GM19193 (cell line): ENCODE data around the gene FHDC1.

Source experiments
- POLR2A ChIP-seq: IDR thresholded peaks from 4 replicates; pipeline ENCODE4 v1.6.1; 2011; ENCODE audit not compliant: insufficient read depth, insufficient read length; ENCODE audit errors: extremely low read depth

Gene FHDC1

DNA sequence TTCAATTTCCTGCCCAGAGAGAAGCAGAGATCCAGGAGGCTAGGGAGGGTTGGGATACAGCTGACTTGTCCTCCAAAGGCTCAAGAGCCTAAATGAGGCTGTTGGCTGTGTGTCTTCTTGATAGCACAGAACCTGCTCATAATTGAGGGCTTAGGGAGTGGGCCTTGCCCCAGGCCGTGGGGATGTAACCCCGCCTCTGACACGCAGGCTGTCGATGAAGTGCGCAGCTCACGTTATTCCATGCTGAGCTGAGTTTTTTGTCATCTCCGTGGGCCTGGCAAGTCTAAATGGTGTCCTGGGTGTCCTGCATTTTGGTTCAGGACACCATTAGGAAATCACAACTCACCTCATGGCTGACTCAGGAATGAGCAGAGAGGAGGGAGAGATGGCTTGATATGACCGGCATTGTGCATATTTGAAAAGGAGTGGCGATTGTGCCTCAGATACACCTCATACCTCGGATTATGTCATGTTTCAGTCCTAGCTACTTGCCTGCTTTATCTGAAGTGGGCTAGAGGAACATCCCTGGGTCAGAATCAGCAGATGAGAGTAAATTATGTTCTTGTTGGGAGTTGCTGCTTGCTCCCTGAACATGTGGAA, 43.7 kb downstream of the FHDC1 start:
- no peak for TF ChIP-seq POLR2A

DNA sequence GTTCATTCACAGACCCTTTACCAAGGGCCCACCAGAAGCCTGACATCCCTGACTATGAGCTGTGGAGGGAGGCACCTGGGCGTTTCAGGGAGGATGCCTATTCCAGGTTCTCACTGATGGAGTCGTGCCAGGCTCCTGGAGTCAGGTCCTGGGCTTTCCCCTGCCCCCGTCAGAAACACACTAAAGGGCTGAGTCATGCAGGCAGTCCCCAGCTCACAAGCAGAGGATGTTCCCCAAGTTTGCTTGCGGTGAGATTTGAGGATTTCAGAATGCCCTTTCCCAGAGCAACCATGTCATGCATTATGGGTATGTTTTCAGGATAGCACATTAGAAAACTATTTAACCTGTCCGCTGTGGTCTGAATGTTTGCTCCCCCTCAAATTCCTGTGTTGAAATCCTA, 45.2 kb downstream of the FHDC1 start:
- no peak for TF ChIP-seq POLR2A

DNA sequence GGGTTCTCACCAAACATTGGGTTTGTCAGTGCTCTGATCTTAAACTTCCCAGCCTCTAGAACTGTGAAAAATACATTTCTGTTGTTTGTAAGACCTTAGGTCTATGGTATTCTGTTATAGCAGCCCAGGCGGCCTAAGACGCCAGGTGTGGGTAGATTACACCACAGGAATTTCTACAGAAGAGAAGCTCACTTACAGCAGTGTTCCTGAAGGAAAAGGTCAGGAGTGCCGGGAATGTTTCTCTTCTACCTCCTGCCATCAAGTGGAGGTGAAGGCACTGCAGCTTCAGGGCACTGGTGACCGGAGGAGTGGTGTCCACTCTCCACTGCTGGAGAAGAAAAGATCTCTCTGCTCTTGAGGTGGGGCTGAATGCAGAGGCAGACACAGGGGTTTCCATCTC, 45.7 kb downstream of the FHDC1 start:
- TF ChIP-seq POLR2A, result no peak

DNA sequence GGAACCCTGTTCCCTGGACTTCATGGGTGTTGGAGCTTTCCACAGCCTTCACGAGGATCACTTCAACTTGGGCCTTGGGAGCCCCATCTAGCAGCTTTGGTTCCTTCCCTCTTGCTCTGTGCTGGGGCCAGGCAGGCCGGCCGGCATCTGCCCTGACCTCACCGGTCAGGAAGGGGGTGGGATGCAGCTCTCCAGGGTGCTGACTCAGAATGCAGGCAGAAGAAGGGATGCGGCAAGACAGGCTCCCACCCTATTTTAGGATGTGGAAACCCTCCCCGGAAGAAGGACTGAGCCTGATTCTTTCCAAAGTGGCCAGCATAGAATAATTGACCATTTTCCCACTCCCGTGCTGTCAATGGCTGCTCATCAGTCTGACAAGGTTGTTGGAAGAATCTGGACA, 47.1 kb downstream of the FHDC1 start:
- TF ChIP-seq POLR2A, result no peak

DNA sequence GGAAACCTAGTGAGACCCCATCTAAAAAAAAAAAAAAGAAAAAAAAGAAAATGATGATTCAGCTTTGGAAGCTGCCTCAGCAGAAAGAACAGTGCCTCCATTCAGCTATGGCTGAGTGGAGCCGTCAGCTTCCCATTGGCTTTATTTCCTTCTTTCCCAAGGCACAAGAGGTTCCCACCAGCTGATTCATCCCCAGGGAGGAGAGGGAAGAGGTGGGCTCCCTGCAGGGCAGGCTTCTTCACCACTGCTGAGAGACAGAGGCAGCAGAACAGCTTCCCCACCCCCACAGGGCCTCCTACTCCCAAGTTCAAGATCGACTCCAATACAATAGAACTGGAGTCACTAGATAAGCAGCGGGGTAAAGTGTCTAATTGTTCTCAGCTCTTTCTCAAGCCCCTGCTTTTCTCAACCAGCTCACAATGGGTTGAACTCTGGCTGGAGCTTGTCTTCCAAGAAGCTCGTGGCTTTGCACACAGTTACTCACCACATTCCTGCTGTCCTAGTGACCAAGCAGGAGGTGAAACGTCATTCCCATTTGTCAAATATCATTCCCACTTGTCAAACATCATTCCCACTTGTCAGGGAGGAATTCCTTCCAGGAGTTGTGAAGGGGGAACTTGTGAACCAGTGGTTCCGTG, 47.8 kb downstream of the FHDC1 start:
- TF ChIP-seq POLR2A, result no peak

DNA sequence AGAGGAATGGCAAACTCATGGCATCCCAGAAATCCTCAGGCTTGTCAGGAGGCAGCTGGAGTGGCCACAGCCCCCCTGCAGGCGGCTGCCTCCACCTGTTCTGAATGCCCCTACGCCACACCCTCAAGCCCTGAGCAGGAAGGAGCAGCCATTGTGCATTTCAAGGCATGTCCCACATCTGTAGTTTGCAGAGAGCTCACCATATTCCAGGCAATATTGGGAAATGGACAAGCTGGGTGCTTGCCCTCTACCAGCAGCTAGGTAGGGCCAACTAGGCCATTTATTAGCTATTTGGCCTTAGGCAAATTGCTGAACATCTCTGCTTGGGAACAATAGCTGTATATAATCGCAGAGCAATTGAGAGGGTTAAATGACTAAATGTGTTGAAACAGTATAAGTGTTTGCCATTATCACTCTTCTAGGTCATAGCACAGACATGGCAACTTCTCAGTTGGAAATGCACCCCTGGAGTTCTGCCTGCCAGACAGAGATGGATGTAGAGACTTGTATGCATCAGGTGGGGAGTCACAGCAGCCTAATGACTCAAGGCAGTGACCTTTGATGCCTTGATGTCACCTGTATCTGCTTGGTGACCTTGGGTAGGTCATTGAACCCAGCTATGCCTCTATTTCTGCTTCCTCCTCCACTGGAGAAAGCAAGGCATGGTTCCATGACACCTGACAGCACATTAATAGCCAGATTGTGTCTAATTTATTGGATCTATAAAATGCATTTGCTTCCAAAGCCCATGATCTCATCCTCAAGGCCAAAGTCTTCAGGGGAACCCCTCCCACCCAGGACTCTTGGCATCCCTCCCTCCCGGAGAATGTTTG, 52.8 kb downstream of the FHDC1 start:
- TF ChIP-seq POLR2A, result no peak

DNA sequence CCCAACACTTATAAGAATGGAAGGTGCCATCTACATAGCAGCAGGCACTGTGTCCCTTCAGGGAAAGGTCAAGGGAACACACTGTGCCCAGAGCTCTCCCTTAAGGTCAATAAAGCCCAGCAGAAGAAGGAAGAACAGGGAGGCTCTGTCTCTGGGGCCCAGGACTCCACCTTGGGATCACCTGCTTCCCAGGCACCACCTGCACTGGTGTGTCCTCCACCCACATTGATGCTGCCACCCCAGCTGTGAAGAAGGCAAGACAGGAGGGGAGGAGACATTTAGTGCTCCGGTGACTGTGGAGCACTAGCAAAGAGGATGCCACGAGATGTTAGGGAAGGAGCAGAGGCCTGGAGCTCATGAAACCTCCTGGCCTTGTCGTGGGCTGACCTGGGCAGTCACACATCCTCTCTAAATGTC, 53.4 kb downstream of the FHDC1 start:
- TF ChIP-seq POLR2A, result no peak

DNA sequence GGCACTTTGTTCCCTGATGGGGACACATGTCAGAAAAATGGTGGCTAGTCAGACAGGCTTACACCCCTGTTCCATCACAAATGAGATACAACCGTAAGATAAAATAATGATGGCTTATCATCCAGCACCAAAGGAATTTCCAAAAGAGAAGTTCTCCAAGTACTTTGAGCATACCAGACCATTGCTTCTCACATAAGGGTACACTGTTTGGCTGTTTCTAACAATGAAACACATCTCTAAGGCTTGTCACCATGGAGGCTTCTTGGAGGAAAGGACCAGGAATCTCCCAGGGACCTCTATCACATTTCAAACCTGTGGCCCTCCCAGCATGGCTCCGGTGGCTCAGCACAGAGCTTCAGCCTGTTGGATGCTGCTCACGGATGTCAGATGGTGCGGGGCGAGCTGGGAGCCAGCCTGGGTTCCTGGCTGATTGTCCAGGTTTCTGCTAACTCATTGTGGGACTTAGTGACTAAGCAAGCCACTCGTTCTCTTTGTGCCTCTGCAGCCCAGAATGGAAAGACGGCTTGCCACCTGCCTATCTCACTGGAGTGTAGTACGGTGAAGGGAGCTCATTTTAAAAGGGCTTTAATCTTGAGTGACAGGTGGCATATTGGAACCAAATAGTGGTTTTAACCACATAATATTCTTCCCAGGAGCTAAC, 54.5 kb downstream of the FHDC1 start:
- TF ChIP-seq POLR2A, result no peak

DNA sequence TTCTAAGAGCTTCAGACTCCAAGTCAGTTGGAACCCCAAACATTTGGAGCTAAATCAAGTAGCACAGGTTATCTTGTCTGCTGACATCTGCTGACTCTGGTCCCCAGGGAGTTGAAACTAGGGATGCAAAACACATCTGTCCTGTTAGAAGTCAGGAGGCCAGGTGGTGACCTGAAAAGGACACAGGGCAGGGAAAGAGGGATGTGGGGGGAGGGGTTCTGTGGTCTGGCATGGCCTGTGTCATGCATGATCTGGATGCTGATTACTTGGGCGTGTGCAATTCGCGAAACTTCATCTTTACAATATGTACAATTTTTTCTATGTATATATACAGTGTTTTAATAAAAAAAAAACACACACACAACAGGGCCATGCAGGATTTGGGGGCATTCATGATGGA, 55.3 kb downstream of the FHDC1 start:
- TF ChIP-seq POLR2A, result no peak

DNA sequence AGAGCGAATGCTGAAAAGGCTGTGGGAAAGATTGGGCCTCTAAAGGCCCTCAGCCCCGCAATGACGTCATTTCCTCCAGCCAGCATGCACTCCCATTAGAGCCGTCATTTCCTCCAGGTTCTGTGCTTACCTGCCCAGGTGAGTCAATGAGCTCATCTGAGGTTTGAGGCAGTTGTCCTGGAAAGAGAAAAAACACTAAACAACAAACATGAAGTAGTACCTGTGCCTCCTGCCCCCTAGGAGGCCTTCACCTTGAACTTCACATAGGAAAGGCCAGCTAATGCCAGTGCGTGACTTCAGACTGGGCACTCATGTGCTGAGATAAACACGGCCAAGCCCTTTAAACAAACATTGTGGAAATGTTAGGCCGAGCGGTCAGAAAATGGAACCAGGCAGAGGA, 55.9 kb downstream of the FHDC1 start:
- no peak for TF ChIP-seq POLR2A

DNA sequence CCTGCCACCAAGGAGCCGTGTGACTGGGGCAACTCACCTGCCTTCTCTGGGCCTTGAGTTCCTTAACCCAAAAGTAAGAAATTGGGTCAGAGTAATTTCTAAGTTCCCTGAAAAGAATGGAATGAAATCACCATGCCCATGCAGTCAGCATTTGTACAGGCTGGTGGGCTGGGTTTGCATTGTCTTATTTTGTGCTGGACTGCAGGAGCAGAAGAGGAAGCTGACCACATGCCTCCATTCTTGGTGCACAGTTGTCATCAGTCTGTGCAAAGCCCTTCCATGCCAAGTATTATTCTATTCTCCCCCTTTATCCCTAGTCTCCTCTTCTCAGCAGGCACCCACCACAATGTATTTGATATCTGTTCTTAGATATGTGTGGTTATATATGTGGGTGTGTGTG, 56.3 kb downstream of the FHDC1 start:
- TF ChIP-seq POLR2A, result no peak

DNA sequence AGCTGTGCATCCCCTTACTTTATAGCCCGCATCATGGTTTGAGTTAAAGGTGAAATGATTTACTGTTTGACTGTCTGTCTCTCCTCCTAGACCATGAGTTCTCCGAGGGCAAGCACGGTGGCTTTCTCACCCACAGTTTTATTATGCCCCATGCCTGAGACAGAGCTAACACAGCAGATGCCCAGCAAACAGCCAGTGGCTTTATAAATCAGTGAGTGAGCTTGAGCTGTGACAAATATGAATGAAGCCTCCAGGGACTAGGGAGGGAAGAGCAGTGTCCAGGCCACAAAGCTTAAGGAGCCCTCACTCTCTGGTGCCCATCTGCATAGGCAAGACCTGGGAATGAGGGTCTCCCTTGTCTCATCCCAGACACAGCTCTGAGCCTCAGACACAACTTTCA, 57.9 kb downstream of the FHDC1 start:
- no peak for TF ChIP-seq POLR2A

DNA sequence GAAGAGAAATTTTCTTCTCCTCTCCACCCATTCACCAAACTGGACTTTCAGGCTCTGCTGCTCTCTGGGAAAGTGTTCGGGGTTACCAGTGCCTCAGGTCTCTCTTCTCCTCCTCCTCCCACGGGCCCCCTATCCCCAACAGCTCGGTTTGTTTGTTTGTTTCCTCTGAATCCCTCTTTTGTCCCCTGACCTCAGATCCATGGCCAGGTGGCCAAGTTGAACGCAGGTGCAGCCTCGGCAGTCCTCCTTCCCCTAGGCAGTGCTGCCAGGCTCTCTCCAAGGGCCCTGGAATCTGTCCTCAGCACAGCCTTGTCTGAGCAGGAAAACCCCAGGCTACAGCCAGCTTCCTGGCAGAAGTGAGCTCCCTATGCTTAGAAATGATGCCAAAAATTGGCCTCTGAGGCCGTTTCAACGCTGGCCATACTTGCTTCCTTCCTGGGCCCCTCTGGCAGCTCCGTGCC, 60.0 kb downstream of the FHDC1 start:
- no peak for TF ChIP-seq POLR2A

DNA sequence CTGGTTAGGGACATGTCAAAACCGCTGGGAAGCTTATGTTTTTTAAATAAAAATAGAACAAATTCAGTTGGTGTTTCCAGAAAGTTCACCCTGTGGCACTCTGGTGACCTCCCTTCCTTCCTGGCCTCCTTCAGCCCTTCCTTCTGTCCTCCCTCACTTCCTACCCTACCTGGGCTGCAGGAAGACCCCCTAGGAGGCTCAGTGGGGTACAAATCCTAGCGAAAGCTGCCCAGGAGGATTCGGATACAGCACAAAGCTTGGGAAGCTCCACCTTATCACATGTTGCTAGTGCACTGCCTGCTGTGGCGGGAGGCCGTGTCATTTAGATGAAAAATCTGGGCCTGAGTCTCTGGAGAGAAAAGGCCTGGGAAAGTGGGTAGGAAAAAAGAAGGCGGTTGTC, 60.5 kb downstream of the FHDC1 start:
- TF ChIP-seq POLR2A, result no peak

DNA sequence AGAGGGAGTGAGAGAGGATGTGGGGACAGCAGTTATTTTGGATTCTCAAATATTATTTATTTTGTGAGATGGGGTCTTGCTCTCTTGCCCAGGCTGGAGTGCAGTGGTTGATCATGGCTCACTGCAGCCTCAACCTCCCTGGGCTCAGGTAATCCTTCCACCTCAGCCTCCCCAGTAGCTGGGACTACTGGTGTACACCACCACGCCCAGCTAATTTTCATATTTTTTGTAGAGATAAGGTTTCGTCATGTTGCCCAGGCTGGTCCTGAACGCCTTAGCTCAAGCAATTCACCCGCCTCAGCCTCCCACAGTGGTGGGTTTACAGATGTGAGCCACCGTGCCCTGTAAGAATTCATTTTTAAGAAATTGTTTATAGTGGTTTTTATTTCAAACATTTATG, 61.2 kb downstream of the FHDC1 start:
- TF ChIP-seq POLR2A, result no peak
